ENCODE results near the gene KRT77.

The KRT77 gene

GRCh38 chr12:52684431-52684830, 18.9 kb downstream of the KRT77 start:
- H3K27ac Mint-ChIP-seq = no peak overlapping the region
- DNase-seq (ENCODE audit: low spot score in 2 of 2) (no peak), ATAC-seq (ENCODE audit: low read depth) (no peak)
- peaks cover 29% of the 10 kb centered on the region for H3K27me3 Mint-ChIP-seq
- no peaks in the 10 kb centered on the region for H3K9me3 Mint-ChIP-seq
- H3K36me3 Mint-ChIP-seq = no peaks in the 10 kb centered on the region
- no peak overlapping the region for H3K4me3 Mint-ChIP-seq
- H3K4me1 Mint-ChIP-seq = no peaks in the 10 kb centered on the region

DNA sequence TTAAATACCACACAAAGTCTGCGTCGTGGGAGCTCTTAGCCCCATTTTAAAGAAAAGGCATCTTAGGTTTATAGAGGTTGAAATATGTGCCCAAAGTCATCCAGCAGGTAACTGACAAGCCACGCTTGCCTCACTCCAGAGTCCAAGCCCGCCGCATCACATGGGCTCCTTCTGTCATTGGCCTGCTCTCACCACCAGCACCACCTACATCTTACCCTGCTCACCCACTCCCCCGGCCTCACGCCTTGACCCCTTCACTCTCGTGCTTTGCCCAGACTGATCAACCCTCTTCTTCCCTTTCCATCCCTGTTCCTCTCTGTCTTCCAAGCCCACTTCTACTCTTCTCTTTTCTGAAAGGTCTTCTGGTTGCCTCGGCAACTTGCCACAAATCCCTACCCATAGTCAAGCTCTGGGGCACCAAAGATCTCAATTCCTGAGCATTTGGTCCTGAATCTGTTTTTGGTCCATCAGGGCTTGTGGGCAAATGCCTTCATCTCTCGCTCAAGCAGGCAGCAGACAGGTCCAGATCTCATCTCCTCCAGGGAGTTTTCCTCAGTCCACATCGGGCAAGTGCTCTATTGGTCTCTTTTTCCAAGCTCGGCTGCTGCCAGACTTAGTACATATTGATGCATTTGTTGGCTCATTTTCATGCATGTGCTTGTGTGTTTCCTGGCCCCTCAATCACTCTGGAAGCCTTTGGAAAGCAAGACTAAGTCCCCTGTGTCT, 19.6 kb downstream of the KRT77 start:
- ATAC-seq (ENCODE audit: low read depth) = no peak
- Mint-ChIP-seq H3K4me3 (no peak overlapping the region), H3K27ac (no peak overlapping the region), H3K9me3 (no peaks in the 10 kb centered on the region), H3K4me1 (no peaks in the 10 kb centered on the region), H3K27me3 (peaks cover 26% of the 10 kb centered on the region), H3K36me3 (no peaks in the 10 kb centered on the region)
- no peak for DNase-seq (ENCODE audit: low spot score in 2 of 2)

DNA sequence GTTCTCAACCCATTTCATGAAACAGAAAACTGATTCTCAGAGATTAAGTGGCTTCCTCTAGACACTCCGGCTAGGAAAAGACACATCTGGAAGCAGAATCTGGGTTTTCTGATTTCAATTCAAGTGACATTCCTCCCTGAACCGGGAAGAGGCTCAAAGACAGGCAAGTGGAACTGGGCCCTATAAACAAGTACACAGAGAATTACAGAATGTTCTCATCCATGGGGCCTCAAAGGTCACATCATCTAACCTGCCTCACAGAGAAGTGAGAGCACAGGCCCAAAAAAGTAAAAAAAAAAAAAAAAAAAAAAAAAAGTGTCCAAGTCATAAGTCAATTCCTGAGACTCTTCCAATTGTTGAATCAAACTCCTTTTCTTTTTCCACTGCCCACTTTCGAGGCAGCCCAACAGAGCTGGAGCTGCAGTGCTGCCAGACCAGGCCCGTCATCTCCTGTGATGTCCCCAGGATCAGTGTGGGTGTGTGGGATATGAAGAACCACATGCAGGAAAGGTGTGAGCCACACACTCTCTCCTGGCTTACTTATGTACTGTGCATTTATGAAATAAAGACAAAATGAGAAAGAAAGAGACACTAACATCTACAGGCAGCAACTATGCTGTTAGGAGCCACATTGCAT, 20.3 kb downstream of the KRT77 start:
- no peaks in the 10 kb centered on the region for H3K4me1 Mint-ChIP-seq
- no peak for DNase-seq (ENCODE audit: low spot score in 2 of 2)
- H3K9me3 Mint-ChIP-seq = no peaks in the 10 kb centered on the region
- peaks cover 22% of the 10 kb centered on the region for H3K27me3 Mint-ChIP-seq
- H3K4me3 Mint-ChIP-seq = no peak overlapping the region
- H3K27ac Mint-ChIP-seq = no peak overlapping the region
- H3K36me3 Mint-ChIP-seq = no peaks in the 10 kb centered on the region
- ATAC-seq (ENCODE audit: low read depth) = no peak

DNA sequence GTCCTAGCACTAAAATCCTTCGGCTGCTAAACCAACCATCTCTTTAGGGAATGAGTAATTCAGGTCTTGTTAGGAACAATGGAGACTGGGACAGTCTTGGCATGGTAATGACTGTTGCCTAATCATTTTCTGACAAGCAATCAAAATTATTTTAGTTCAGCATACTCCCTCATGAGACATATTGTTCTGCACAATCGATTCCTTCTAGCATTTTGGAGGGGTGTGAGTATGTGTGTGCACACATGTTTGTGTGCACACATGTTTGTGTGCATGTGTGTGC, 21.0 kb downstream of the KRT77 start:
- no peaks in the 10 kb centered on the region for H3K36me3 Mint-ChIP-seq
- no peak overlapping the region for H3K4me3 Mint-ChIP-seq
- H3K27ac Mint-ChIP-seq = no peak overlapping the region
- ATAC-seq (ENCODE audit: low read depth) (no peak), DNase-seq (ENCODE audit: low spot score in 2 of 2) (no peak)
- no peaks in the 10 kb centered on the region for H3K4me1 Mint-ChIP-seq
- H3K9me3 Mint-ChIP-seq = no peaks in the 10 kb centered on the region
- peaks cover 21% of the 10 kb centered on the region for H3K27me3 Mint-ChIP-seq

- H3K9me3 Mint-ChIP-seq = no peaks in the 10 kb centered on the region
- H3K36me3 Mint-ChIP-seq = no peaks in the 10 kb centered on the region
- no peak overlapping the region for H3K4me3 Mint-ChIP-seq
- no peak overlapping the region for H3K27ac Mint-ChIP-seq
- peaks cover 18% of the 10 kb centered on the region for H3K27me3 Mint-ChIP-seq
- ATAC-seq (ENCODE audit: low read depth) = no peak
- no peaks in the 10 kb centered on the region for H3K4me1 Mint-ChIP-seq
- no peak for DNase-seq (ENCODE audit: low spot score in 2 of 2)
Observed at GRCh38 chr12:52681526-52682380, 21.6 kb downstream of the KRT77 start.

DNA sequence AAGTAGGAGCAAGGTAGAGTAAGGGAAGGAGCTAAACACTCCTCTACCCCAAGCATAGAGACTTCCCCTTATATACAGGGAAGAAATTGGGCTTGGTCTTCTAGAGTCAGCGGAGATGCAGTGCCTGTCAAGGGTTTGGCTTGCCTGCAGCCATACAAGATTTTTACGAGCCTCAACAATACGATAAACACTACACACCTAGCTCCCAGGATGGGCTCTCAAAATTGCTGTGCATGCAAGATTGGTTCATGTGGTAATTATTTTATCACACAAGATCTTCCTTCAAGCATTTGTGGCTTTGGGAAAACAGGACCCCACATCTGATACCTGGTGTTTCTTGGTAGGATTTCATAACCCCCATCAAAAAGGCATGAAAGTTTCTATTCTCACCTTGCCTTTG, 23.0 kb downstream of the KRT77 start, which contains the start of gene KRT1:
Gene KRT1, minus strand, starts transcription at position 45 of the 400 bp plus-strand sequence. CDS start 59 bp downstream, outside the sequence.
- Mint-ChIP-seq H3K27me3 (peaks cover 25% of the 10 kb centered on the region), H3K4me3 (no peak within 1 kb of the TSS), H3K36me3 (no peaks in the 10 kb centered on the region), H3K9me3 (no peaks in the 10 kb centered on the region), H3K27ac (no peak within 1 kb of the TSS), H3K4me1 (no peaks in the 10 kb centered on the region)
- ATAC-seq (ENCODE audit: low read depth) = no peak
- DNase-seq (ENCODE audit: low spot score in 2 of 2) = no peak

GRCh38 chr12:52679875-52680274, 23.4 kb downstream of the KRT77 start:
- H3K4me3 Mint-ChIP-seq = no peak overlapping the region
- DNase-seq (ENCODE audit: low spot score in 2 of 2) = no peak
- no peaks in the 10 kb centered on the region for H3K36me3 Mint-ChIP-seq
- H3K9me3 Mint-ChIP-seq = no peaks in the 10 kb centered on the region
- no peak for ATAC-seq (ENCODE audit: low read depth)
- H3K4me1 Mint-ChIP-seq = no peaks in the 10 kb centered on the region
- no peak overlapping the region for H3K27ac Mint-ChIP-seq
- H3K27me3 Mint-ChIP-seq = peaks cover 25% of the 10 kb centered on the region

- DNase-seq (ENCODE audit: low spot score in 2 of 2) (no peak), ATAC-seq (ENCODE audit: low read depth) (no peak)
- Mint-ChIP-seq H3K4me1 (no peaks in the 10 kb centered on the region), H3K27me3 (peaks cover 17% of the 10 kb centered on the region), H3K36me3 (no peaks in the 10 kb centered on the region), H3K9me3 (no peaks in the 10 kb centered on the region), H3K27ac (no peak overlapping the region), H3K4me3 (no peak overlapping the region)
Observed at GRCh38 chr12:52677671-52678070, 25.7 kb downstream of the KRT77 start.

GRCh38 chr12:52677126-52677525, 26.2 kb downstream of the KRT77 start:
- no peak overlapping the region for H3K27ac Mint-ChIP-seq
- H3K4me3 Mint-ChIP-seq = no peak overlapping the region
- H3K9me3 Mint-ChIP-seq = no peaks in the 10 kb centered on the region
- no peak for ATAC-seq (ENCODE audit: low read depth)
- DNase-seq (ENCODE audit: low spot score in 2 of 2) = no peak
- no peaks in the 10 kb centered on the region for H3K4me1 Mint-ChIP-seq
- peaks cover 16% of the 10 kb centered on the region for H3K27me3 Mint-ChIP-seq
- no peaks in the 10 kb centered on the region for H3K36me3 Mint-ChIP-seq

GRCh38 chr12:52676163-52676562, 27.2 kb downstream of the KRT77 start:
- no peaks in the 10 kb centered on the region for H3K9me3 Mint-ChIP-seq
- no peaks in the 10 kb centered on the region for H3K4me1 Mint-ChIP-seq

GRCh38 chr12:52675301-52675701, 28.0 kb downstream of the KRT77 start:
- Mint-ChIP-seq H3K9me3 (no peaks in the 10 kb centered on the region), H3K27me3 (peaks cover 16% of the 10 kb centered on the region), H3K4me3 (no peak overlapping the region), H3K27ac (no peak overlapping the region), H3K36me3 (no peaks in the 10 kb centered on the region), H3K4me1 (no peaks in the 10 kb centered on the region)
- no peak for ATAC-seq (ENCODE audit: low read depth)
- DNase-seq (ENCODE audit: low spot score in 2 of 2) = no peak

More at GRCh38 chr12:52676163-52676562, 27.2 kb downstream of the KRT77 start:
- no peak overlapping the region for H3K27ac Mint-ChIP-seq
- H3K4me3 Mint-ChIP-seq = no peak overlapping the region
- DNase-seq (ENCODE audit: low spot score in 2 of 2) (no peak), ATAC-seq (ENCODE audit: low read depth) (no peak)
- H3K27me3 Mint-ChIP-seq = peaks cover 16% of the 10 kb centered on the region
- no peaks in the 10 kb centered on the region for H3K36me3 Mint-ChIP-seq

GRCh38 chr12:52674433-52674775, 28.9 kb downstream of the KRT77 start:
- Mint-ChIP-seq H3K27ac (no peak overlapping the region), H3K27me3 (peaks cover 15% of the 10 kb centered on the region), H3K36me3 (no peaks in the 10 kb centered on the region), H3K4me1 (no peaks in the 10 kb centered on the region), H3K4me3 (no peak overlapping the region), H3K9me3 (no peaks in the 10 kb centered on the region)
- DNase-seq (ENCODE audit: low spot score in 2 of 2) = no peak
- no peak for ATAC-seq (ENCODE audit: low read depth)

GRCh38 chr12:52673713-52674432, 29.5 kb downstream of the KRT77 start:
- no peaks in the 10 kb centered on the region for H3K4me1 Mint-ChIP-seq
- H3K36me3 Mint-ChIP-seq = no peaks in the 10 kb centered on the region
- ATAC-seq (ENCODE audit: low read depth) (no peak), DNase-seq (ENCODE audit: low spot score in 2 of 2) (no peak)
- no peak overlapping the region for H3K4me3 Mint-ChIP-seq
- H3K27me3 Mint-ChIP-seq = peaks cover 16% of the 10 kb centered on the region
- no peak overlapping the region for H3K27ac Mint-ChIP-seq
- H3K9me3 Mint-ChIP-seq = no peaks in the 10 kb centered on the region

GRCh38 chr12:52673217-52673616, 30.1 kb downstream of the KRT77 start:
- H3K4me3 Mint-ChIP-seq = no peak overlapping the region
- ATAC-seq (ENCODE audit: low read depth) = no peak

More at GRCh38 chr12:52673217-52673616, 30.1 kb downstream of the KRT77 start:
- no peaks in the 10 kb centered on the region for H3K36me3 Mint-ChIP-seq
- no peak for DNase-seq (ENCODE audit: low spot score in 2 of 2)
- peaks cover 17% of the 10 kb centered on the region for H3K27me3 Mint-ChIP-seq
- H3K9me3 Mint-ChIP-seq = no peaks in the 10 kb centered on the region
- H3K4me1 Mint-ChIP-seq = no peaks in the 10 kb centered on the region
- no peak overlapping the region for H3K27ac Mint-ChIP-seq

All from memory B cell (primary cell).